ENCODE measurements around the gene PNPLA1. TPM values are rescaled to one million over a fixed set of nuclear protein-coding genes. Genes with fewer than 3 reads are reported as not detected.
"Not testable (repeated sequence)": the region's sequence is repeated elsewhere in the genome, so short reads cannot be mapped to it uniquely, and the experiment has no call there.

PNPLA1 gene
- total RNA-seq, 4 donors from 2014 or later: not detected

DNA sequence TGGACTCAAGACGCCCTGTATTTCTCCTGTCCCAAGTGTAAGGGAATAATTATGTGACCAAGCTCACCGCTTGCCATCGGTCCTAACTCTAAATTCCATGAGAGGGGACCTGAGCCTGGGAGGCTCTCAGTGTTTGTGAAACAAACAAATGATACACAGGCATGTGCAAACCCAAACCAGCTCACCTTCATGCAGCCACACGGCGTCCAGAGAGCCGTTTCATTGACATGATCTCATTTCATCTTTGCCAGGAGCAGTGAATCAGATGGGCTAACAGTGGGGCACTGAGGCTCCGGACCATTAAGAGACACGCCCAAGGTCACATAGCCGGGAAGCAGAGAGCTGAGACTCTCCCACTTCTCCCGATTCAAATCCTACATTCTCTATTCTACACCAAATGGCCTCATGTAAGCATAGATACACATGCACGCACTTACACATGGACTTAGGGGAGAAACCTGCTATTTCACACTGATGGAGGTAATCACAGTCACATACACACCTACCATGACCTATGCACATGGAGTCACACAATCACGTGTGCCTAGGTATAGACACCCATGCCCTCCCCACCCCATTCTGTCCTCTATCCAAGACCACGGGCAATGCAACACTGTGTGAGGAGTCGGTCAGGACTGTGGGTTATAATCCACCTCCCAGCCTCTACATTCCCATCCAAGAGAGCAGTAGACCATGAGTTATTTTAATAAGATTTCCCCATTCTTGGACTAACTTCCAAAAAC lies 65.8 kb downstream of the PNPLA1 start:
- H3K27ac ChIP-seq: no peak overlapping the region
- H3K36me3 ChIP-seq: no peaks in the 10 kb centered on the region
- intact Hi-C loops (cut with DNase I; ENCODE audit: low total_unique reads) (no loop called here), in situ Hi-C loops (cut with MboI; ENCODE audit: low sequenced_read_pairs in 4 of 4) (no loop called here)
- H3K27me3 ChIP-seq: peaks cover 24 to 32% (median 24%) of the 10 kb centered on the region in 3 donors
- peaks cover 0 to 1% of the 10 kb centered on the region in 2 donors for H3K4me1 ChIP-seq
- DNase-seq (no peak), ATAC-seq (no peak)
- H3K9me3 ChIP-seq: no peaks in the 10 kb centered on the region
- no peak overlapping the region for H3K4me3 ChIP-seq
- TF ChIP-seq, protein P1, sequence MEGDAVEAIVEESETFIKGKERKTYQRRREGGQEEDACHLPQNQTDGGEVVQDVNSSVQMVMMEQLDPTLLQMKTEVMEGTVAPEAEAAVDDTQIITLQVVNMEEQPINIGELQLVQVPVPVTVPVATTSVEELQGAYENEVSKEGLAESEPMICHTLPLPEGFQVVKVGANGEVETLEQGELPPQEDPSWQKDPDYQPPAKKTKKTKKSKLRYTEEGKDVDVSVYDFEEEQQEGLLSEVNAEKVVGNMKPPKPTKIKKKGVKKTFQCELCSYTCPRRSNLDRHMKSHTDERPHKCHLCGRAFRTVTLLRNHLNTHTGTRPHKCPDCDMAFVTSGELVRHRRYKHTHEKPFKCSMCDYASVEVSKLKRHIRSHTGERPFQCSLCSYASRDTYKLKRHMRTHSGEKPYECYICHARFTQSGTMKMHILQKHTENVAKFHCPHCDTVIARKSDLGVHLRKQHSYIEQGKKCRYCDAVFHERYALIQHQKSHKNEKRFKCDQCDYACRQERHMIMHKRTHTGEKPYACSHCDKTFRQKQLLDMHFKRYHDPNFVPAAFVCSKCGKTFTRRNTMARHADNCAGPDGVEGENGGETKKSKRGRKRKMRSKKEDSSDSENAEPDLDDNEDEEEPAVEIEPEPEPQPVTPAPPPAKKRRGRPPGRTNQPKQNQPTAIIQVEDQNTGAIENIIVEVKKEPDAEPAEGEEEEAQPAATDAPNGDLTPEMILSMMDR (IDR thresholded peaks at IDR 0.05 in 4 of 5, conservative IDR thresholded peaks at IDR 0.05 in 1 of 5): no peak
- TF ChIP-seq POLR2A (IDR thresholded peaks at IDR 0.05): no peak

DNA sequence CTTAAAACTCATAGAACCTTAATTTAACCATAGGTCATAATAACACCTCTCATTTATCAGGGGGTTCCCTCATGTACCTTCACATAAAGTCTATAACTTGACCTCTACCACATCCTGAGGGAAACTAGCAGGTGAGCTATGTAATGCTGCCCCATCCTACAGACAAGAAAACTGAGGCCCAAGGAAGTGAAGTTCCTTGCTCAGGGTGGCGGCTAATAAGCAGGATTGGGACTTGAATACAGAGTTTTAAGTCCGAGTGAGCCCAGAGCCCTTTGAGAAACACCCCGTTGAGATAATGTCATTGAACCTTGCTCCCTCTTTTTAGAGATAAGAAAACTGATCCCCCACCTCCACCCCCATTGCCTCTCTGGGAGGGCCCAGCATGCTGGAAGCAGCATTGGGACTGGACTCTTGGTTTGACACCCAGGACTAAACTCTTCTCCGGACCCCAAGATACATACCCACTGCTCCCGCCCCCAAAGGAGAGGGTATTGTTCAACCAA lies 66.4 kb downstream of the PNPLA1 start:
- intact Hi-C loops (cut with DNase I; ENCODE audit: low total_unique reads): no loop called here
- Histone ChIP-seq H3K27me3 (peaks cover 24 to 35% (median 27%) of the 10 kb centered on the region in 3 donors), H3K36me3 (no peaks in the 10 kb centered on the region), H3K9me3 (no peaks in the 10 kb centered on the region), H3K27ac (no peak overlapping the region), H3K4me3 (no peak overlapping the region), H3K4me1 (peaks cover 0 to 4% of the 10 kb centered on the region in 2 donors)
- no peak for TF ChIP-seq POLR2A (IDR thresholded peaks at IDR 0.05)
- TF ChIP-seq, protein P1 (IDR thresholded peaks at IDR 0.05 in 4 of 5, conservative IDR thresholded peaks at IDR 0.05 in 1 of 5): no peak
- in situ Hi-C loops (cut with MboI; ENCODE audit: low sequenced_read_pairs in 4 of 4): no loop called here
- ATAC-seq (no peak), DNase-seq (no peak)

- H3K36me3 ChIP-seq: no peaks in the 10 kb centered on the region
- no peak within 1 kb of the TSS for H3K27ac ChIP-seq
- peaks cover 0 to 4% of the 10 kb centered on the region in 2 donors for H3K4me1 ChIP-seq
- H3K9me3 ChIP-seq: no peaks in the 10 kb centered on the region
- ATAC-seq (no peak), DNase-seq (no peak)
- no peak within 1 kb of the TSS for H3K4me3 ChIP-seq
- in situ Hi-C loops (cut with MboI; ENCODE audit: low sequenced_read_pairs in 4 of 4): no loop called here
- intact Hi-C loops (cut with DNase I; ENCODE audit: low total_unique reads): no loop called here
- peaks cover 24 to 35% (median 32%) of the 10 kb centered on the region in 3 donors for H3K27me3 ChIP-seq
- TF ChIP-seq POLR2A (IDR thresholded peaks at IDR 0.05): no peak
- TF ChIP-seq, protein P1 (IDR thresholded peaks at IDR 0.05 in 4 of 5, conservative IDR thresholded peaks at IDR 0.05 in 1 of 5): no peak
These were observed 67.0 kb downstream of the PNPLA1 start, which contains the start of gene BNIP5 for GRCh38 chr6:36336779-36337241. Gene BNIP5, minus strand, starts transcription at chr6:36336888. Its CDS starts 6,198 bp downstream, at chr6:36330690.

GRCh38 chr6:36337814-36338213 lies 68.0 kb downstream of the PNPLA1 start:
- Histone ChIP-seq H3K4me1 (peaks cover 0 to 4% of the 10 kb centered on the region in 2 donors), H3K4me3 (no peak overlapping the region), H3K27me3 (peaks cover 20 to 35% (median 32%) of the 10 kb centered on the region in 3 donors), H3K9me3 (no peaks in the 10 kb centered on the region), H3K36me3 (no peaks in the 10 kb centered on the region), H3K27ac (no peak overlapping the region)
- no peak for ATAC-seq
- no peak for DNase-seq
- TF ChIP-seq POLR2A (IDR thresholded peaks at IDR 0.05): no peak
- TF ChIP-seq, protein P1 (IDR thresholded peaks at IDR 0.05 in 4 of 5, conservative IDR thresholded peaks at IDR 0.05 in 1 of 5): no peak
- in situ Hi-C loops (cut with MboI; ENCODE audit: low sequenced_read_pairs in 4 of 4) (no loop called here), intact Hi-C loops (cut with DNase I; ENCODE audit: low total_unique reads) (no loop called here)

GRCh38 chr6:36338223-36338622 lies 68.4 kb downstream of the PNPLA1 start:
- ATAC-seq; H3K36me3 ChIP-seq; in situ Hi-C loops (cut with MboI; ENCODE audit: low sequenced_read_pairs in 4 of 4); H3K4me3 ChIP-seq; H3K4me1 ChIP-seq; H3K9me3 ChIP-seq; intact Hi-C loops (cut with DNase I; ENCODE audit: low total_unique reads); H3K27ac ChIP-seq; DNase-seq: not testable (repeated sequence)
- H3K27me3 ChIP-seq: peaks cover 17 to 32% (median 32%) of the 10 kb centered on the region in 3 donors

Data from gastrocnemius medialis (tissue), 4 donors.